Muscle layer of duodenum (tissue), 2 donors: ENCODE data around the gene VDAC2.
"Not testable (repeated sequence)": the region's sequence is repeated elsewhere in the genome, so short reads cannot be mapped to it uniquely, and the experiment has no call there.

Source experiments
- H3K27ac ChIP-seq: one replicate; pipeline ENCODE4 v1.7.0; 2013; ENCODE audit warnings: mild to moderate bottlenecking, low read length
- H3K27me3 ChIP-seq: one replicate; pipeline ENCODE4 v1.7.0; 2013; ENCODE audit warnings: low read depth, mild to moderate bottlenecking, control low read depth, low read length
- H3K36me3 ChIP-seq, 2 donors: one replicate each; pipeline ENCODE4 v1.7.0; 2013; ENCODE audit warnings: low read length in 2 of 2, control low read depth in 1 of 2, mild to moderate bottlenecking in 1 of 2; ENCODE audit not compliant: insufficient read depth in 2 of 2, control insufficient read depth in 1 of 2
- H3K4me1 ChIP-seq, 2 donors: one replicate each; pipeline ENCODE4 v1.7.0; 2013; ENCODE audit warnings: low read length in 2 of 2, mild to moderate bottlenecking in 2 of 2, control low read depth in 1 of 2, moderate library complexity in 1 of 2; ENCODE audit not compliant: insufficient read depth in 2 of 2, control insufficient read depth in 1 of 2
- H3K4me3 ChIP-seq, 2 donors: one replicate each; pipeline ENCODE4 v1.7.0; 2013; ENCODE audit warnings: low read length in 2 of 2, low read depth in 1 of 2, mild to moderate bottlenecking in 1 of 2
- H3K9me3 ChIP-seq, 2 donors: one replicate each; pipeline ENCODE4 v1.7.0; 2013; ENCODE audit warnings: low read length in 2 of 2, control low read depth in 1 of 2, mild to moderate bottlenecking in 1 of 2; ENCODE audit not compliant: control insufficient read depth in 1 of 2
- donor health status: healthy.

VDAC2 gene

GRCh38 chr10:75201793-75202307 is 8.7 kb upstream of the VDAC2 start:
- no peaks in the 10 kb centered on the region for H3K27me3 ChIP-seq
- H3K36me3 ChIP-seq, result no peaks in the 10 kb centered on the region
- peaks cover 2 to 5% of the 10 kb centered on the region in 2 donors for H3K4me1 ChIP-seq
- H3K9me3 ChIP-seq, result no peaks in the 10 kb centered on the region
- H3K4me3 ChIP-seq, result no peak overlapping the region
- H3K27ac ChIP-seq, result peak overlapping the region; percentile 16

DNA sequence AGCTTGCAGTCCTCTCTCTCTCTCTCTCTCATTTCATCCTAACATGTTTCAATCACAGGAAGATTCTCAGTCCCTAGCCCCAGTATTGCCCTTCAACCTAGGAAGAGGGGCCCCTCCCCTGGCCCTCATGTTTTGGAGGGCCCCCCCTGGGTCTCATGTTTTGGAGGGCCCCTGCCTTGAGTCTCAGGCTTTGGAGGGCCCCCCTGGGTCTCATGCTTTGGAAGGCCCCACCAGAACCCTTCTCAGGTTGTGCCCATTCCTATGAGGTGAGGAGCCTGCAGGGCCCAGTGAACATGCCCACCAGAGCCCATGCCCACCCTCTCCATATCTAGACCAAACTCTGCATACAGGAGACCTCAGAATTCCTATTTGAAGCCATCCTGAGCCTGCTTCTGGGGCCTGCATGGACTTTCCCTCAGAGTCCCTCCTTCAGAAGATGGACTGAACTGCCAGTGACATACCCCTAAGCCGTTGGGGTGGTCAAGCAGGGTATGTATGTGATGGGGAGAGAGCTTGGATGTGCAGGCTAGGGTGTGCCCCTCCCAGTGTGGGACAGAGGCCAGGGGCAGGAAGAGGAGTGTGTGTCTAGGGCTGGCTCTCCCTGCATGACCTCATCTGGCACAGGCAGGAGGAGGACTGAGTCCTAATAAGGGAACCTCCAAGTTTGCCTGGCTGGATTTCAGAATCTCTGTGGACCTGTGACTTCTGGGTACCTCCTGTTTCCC is 8.1 kb upstream of the VDAC2 start:
- Histone ChIP-seq H3K4me1 (peaks cover 2 to 5% of the 10 kb centered on the region in 2 donors), H3K36me3 (no peaks in the 10 kb centered on the region), H3K27ac (peak overlapping the region; percentile 82), H3K4me3 (no peak overlapping the region), H3K27me3 (no peaks in the 10 kb centered on the region), H3K9me3 (no peaks in the 10 kb centered on the region)

DNA sequence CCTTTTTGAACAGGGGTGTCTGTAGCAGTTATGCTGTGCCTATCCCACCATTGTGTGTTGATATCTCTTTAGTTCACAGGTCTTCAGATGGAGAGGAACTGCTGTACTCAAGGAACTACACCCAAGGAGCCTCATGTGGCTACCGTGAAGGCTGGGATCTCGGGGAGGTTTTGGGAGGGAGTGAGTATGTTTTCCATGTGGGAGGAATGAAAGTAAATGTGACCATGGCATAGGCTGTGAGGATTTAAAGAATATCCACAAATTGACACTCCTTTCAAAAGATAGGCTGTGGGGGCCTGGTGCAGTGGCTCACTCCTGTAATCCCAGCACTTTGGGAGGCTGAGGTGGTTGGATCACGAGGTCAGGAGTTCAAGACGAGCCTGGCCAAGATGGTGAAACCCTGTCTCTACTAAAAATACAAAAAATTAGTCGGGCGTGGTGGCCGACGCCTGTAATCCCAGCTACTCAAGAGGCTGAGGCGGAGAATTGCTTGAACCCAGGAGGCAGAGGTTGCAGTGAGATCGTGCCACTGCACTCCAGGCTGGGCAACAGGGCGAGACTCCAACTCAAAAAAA is 7.5 kb upstream of the VDAC2 start:
- not testable (repeated sequence) for H3K9me3 ChIP-seq, H3K4me3 ChIP-seq, H3K36me3 ChIP-seq, H3K4me1 ChIP-seq, H3K27me3 ChIP-seq
- peak overlapping the region; percentile 82 for H3K27ac ChIP-seq

DNA sequence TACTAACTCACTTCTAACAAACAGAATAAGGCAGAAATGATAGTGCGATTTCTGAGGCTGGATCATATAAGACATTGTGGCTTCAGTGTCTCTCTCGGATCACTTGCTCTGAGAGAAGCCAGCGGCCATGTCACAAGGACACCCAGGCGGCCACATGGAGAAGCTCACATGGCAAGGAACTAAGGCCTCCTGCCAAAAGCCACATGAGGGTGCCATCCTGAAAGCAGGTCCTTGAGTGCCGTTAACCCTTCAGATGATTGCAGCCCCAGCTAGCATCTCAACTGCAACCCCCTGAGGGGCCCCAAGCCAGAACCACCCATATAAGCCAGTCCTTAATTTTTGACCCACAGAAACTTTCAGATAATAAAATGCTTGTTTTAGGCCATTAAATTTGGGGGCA is 6.9 kb upstream of the VDAC2 start:
- Histone ChIP-seq H3K4me1 (peaks cover 2 to 5% of the 10 kb centered on the region in 2 donors), H3K27me3 (no peaks in the 10 kb centered on the region), H3K36me3 (no peaks in the 10 kb centered on the region), H3K27ac (no peak overlapping the region), H3K4me3 (no peak overlapping the region), H3K9me3 (no peaks in the 10 kb centered on the region)

DNA sequence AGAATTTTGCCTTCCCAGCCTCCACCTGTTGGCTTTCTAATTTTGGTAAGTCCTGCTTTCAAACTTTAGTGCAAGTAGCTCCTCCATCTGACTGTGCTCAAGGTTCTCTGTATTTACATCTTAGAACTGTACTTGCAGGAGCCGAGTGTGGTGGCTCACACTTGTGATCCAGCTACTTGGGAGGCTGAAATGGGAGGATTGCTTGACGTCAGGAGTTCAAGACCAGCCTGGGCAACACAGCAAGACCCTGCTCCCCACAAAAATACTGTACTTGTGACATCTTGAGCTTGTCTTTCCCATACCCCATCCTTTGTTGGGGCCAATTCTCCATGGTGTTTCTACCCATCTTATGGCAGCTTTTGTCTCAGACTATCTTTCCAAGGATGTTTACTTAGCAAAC is 4.7 kb upstream of the VDAC2 start:
- Histone ChIP-seq H3K36me3 (peaks cover 0 to 9% of the 10 kb centered on the region in 2 donors), H3K9me3 (no peaks in the 10 kb centered on the region), H3K27ac (no peak overlapping the region), H3K4me1 (peaks cover 2 to 5% of the 10 kb centered on the region in 2 donors), H3K4me3 (no peak overlapping the region), H3K27me3 (no peaks in the 10 kb centered on the region)

GRCh38 chr10:75206638-75207037 is 4.0 kb upstream of the VDAC2 start:
- not testable (repeated sequence) for H3K27ac ChIP-seq, H3K4me3 ChIP-seq, H3K9me3 ChIP-seq, H3K27me3 ChIP-seq, H3K4me1 ChIP-seq
- H3K36me3 ChIP-seq, result peaks cover 0 to 11% of the 10 kb centered on the region in 2 donors

- Histone ChIP-seq H3K36me3 (peaks cover 0 to 12% of the 10 kb centered on the region in 2 donors), H3K9me3 (no peaks in the 10 kb centered on the region), H3K27ac (peak overlapping the region; percentile 68), H3K27me3 (no peaks in the 10 kb centered on the region), H3K4me1 (peaks cover 8 to 12% of the 10 kb centered on the region in 2 donors), H3K4me3 (no peak overlapping the region)
Measured at GRCh38 chr10:75207079-75207856, 3.3 kb upstream of the VDAC2 start.

GRCh38 chr10:75207857-75208144 is 2.8 kb upstream of the VDAC2 start:
- Histone ChIP-seq H3K27me3 (no peaks in the 10 kb centered on the region), H3K4me3 (no peak overlapping the region), H3K9me3 (no peaks in the 10 kb centered on the region), H3K4me1 (peaks cover 9 to 12% of the 10 kb centered on the region in 2 donors), H3K27ac (peak overlapping the region; percentile 68), H3K36me3 (peaks cover 0 to 17% of the 10 kb centered on the region in 2 donors)

- H3K27me3 ChIP-seq, result no peaks in the 10 kb centered on the region
- H3K4me1 ChIP-seq, result peaks cover 6 to 16% of the 10 kb centered on the region in 2 donors
- peak overlapping the region; percentile 68 for H3K27ac ChIP-seq
- H3K4me3 ChIP-seq, result no peak overlapping the region
- H3K9me3 ChIP-seq, result no peaks in the 10 kb centered on the region
- H3K36me3 ChIP-seq, result peaks cover 0 to 20% of the 10 kb centered on the region in 2 donors
Measured at GRCh38 chr10:75208181-75208580, 2.4 kb upstream of the VDAC2 start.

DNA sequence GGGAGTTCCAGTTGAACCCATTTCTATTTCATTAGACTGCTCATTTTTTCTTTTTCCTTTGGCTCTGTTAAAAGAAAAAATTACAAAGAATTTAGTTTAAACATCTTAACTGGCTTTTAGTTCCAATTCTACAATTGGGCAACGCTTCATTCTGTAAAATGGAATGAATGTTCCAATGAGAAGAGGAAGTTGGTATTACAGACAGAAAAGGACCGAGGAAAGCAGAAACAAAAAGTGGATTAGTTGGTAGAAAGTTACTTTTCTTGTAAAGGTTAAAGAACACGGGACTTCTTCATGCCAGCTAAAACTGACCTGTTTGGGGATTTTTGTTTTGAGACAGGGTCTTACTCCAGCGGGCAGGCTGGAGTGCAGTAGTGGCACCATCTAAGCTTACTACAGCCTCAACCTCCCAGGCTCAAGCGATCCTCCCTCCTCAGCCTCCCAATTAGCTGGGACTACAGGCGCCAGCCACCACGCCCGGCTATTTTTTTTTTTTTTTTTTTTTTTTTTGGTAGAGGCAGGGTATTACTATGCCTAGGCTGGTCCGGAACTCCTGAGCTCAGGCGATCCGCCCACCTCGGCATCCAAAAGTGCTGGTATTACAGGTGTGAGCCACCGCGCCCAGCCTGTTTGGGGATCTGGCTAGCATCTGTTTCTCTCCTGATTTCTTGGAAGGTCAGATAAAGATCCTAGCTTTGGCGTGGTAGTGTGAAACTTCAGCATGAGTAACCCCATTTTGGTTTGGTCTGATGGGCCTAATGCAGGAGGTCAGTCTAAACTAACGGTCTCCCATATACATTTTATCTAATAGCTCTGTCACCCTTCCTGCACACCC is 1.3 kb upstream of the VDAC2 start:
- Histone ChIP-seq H3K27ac (peak overlapping the region; percentile 99), H3K4me3 (peak overlapping the region; percentile 82 to 95), H3K27me3 (no peaks in the 10 kb centered on the region), H3K36me3 (peaks cover 6 to 27% of the 10 kb centered on the region in 2 donors), H3K9me3 (no peaks in the 10 kb centered on the region), H3K4me1 (peaks cover 6 to 16% of the 10 kb centered on the region in 2 donors)

GRCh38 chr10:75209921-75210281 is 695 bp upstream of the VDAC2 start:
- Histone ChIP-seq H3K4me1 (peaks cover 6 to 22% of the 10 kb centered on the region in 2 donors), H3K4me3 (peak overlapping the region; percentile 82 to 95), H3K9me3 (no peaks in the 10 kb centered on the region), H3K36me3 (peaks cover 6 to 32% of the 10 kb centered on the region in 2 donors), H3K27ac (peak overlapping the region; percentile 99), H3K27me3 (no peaks in the 10 kb centered on the region)
